Measurements from ENCODE around the gene ARSG. TPM values are rescaled to one million over a fixed set of nuclear protein-coding genes. Genes with fewer than 3 reads are reported as not detected.

Gene ARSG
- total and polyA plus RNA-seq, 2 of the 13 experiments (the other 11 are each of a cell fraction or from before 2014, with no cell fraction given), result 3.7 to 15.2 TPM

DNA sequence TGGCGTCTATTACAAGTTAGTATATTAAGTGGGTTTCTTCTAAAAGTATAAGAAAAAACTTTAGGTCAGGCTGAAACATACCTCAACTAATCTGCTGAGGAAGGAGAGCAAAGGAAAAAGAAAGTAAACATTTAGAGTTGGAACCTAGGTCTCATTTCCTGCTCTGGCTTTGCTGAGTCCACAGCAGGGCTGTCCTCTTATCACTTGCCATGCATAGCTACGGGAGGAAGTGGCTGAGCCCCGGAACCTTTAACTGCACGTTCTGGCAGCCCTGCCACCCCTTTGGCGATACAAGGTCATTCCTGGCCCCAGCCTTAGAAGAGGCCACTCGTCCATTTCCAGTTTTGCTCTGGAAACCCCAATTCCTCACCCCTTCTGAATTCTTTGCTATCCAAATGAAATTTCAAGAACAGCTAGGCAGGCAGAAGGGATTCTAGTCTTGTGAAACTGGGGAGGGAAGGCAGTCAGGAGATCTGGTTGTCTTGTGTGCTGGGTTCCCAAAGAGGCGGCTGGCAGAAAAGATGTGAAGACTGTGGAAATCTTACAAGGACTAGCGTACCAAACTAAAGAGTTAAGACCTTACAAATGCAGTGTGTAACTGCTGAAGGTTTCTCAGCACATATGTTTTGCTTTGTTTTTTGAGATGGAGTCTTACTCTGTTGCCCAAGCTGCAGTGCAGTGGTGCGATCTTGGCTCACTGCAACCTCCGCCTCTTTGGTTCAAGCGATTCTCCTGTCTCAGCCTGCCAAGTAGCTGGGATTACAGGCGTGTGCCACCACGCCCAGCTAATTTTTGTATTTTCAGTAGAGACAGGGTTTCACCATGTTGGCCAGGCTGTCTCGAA is 146.9 kb downstream of the ARSG start (continued):
- TF ChIP-seq HDAC2 (CRISPR knock-in tag; IDR thresholded peaks at IDR 0.05) (peak; percentile 90), ZKSCAN1 (IDR thresholded peaks at IDR 0.05; ENCODE audit: low read length) (no peak), ZFP41 (CRISPR knock-in tag; IDR thresholded peaks at IDR 0.05; ENCODE audit: borderline replicate concordance) (no peak), ZNF335 (CRISPR knock-in tag; IDR thresholded peaks at IDR 0.05) (no peak), IRF2 (CRISPR knock-in tag; IDR thresholded peaks at IDR 0.05) (peak; percentile 82), ZNF253 (CRISPR knock-in tag; IDR thresholded peaks at IDR 0.05; ENCODE audit: borderline replicate concordance) (no peak), FOXA3 (CRISPR knock-in tag; IDR thresholded peaks at IDR 0.05) (peak; percentile 63; the same call in 1 of the 2 replicates), SRSF9 (IDR thresholded peaks at IDR 0.05; ENCODE audit: borderline replicate concordance, insufficient read depth, low read depth, low read length, poor library complexity, severe bottlenecking) (no peak), NR2F1 (CRISPR knock-in tag; IDR thresholded peaks at IDR 0.05) (no peak), NR3C1 (CRISPR knock-in tag; IDR thresholded peaks at IDR 0.05) (no peak), ZNF598 (CRISPR knock-in tag; IDR thresholded peaks at IDR 0.05; ENCODE audit: borderline replicate concordance) (no peak), NONO (IDR thresholded peaks at IDR 0.05) (no peak), NONO (CRISPR knock-in tag; conservative IDR thresholded peaks at IDR 0.05) (no peak), ZNF3 (CRISPR knock-in tag; IDR thresholded peaks at IDR 0.05) (no peak), ZNF547 (CRISPR knock-in tag; IDR thresholded peaks at IDR 0.05) (no peak), ZNF350 (CRISPR knock-in tag; IDR thresholded peaks at IDR 0.05; ENCODE audit: borderline replicate concordance, low read depth) (peak; percentile 34; the same call in 1 of the 2 replicates), ZNF614 (CRISPR knock-in tag; IDR thresholded peaks at IDR 0.05; ENCODE audit: borderline replicate concordance) (no peak; the same call in 1 of the 2 replicates), RORA (CRISPR knock-in tag; IDR thresholded peaks at IDR 0.05) (no peak), HCFC1 (IDR thresholded peaks at IDR 0.05; ENCODE audit: low read depth, low read length) (no peak; the same call in 1 of the 2 replicates), ZC3H4 (CRISPR knock-in tag; IDR thresholded peaks at IDR 0.05; ENCODE audit: borderline replicate concordance) (no peak), EEA1 (CRISPR knock-in tag; IDR thresholded peaks at IDR 0.05; ENCODE audit: borderline replicate concordance) (no peak)
- TF ChIP-seq, protein P1, sequence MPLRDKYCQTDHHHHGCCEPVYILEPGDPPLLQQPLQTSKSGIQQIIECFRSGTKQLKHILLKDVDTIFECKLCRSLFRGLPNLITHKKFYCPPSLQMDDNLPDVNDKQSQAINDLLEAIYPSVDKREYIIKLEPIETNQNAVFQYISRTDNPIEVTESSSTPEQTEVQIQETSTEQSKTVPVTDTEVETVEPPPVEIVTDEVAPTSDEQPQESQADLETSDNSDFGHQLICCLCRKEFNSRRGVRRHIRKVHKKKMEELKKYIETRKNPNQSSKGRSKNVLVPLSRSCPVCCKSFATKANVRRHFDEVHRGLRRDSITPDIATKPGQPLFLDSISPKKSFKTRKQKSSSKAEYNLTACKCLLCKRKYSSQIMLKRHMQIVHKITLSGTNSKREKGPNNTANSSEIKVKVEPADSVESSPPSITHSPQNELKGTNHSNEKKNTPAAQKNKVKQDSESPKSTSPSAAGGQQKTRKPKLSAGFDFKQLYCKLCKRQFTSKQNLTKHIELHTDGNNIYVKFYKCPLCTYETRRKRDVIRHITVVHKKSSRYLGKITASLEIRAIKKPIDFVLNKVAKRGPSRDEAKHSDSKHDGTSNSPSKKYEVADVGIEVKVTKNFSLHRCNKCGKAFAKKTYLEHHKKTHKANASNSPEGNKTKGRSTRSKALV (CRISPR knock-in tag; IDR thresholded peaks at IDR 0.05), result 0 out of 2 replicates have a peak, but pooled peaks have one; percentile 38
- TF ChIP-seq, protein P2, sequence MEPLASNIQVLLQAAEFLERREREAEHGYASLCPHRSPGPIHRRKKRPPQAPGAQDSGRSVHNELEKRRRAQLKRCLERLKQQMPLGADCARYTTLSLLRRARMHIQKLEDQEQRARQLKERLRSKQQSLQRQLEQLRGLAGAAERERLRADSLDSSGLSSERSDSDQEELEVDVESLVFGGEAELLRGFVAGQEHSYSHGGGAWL (CRISPR knock-in tag; IDR thresholded peaks at IDR 0.05), result no peak
- TF ChIP-seq, protein P3, sequence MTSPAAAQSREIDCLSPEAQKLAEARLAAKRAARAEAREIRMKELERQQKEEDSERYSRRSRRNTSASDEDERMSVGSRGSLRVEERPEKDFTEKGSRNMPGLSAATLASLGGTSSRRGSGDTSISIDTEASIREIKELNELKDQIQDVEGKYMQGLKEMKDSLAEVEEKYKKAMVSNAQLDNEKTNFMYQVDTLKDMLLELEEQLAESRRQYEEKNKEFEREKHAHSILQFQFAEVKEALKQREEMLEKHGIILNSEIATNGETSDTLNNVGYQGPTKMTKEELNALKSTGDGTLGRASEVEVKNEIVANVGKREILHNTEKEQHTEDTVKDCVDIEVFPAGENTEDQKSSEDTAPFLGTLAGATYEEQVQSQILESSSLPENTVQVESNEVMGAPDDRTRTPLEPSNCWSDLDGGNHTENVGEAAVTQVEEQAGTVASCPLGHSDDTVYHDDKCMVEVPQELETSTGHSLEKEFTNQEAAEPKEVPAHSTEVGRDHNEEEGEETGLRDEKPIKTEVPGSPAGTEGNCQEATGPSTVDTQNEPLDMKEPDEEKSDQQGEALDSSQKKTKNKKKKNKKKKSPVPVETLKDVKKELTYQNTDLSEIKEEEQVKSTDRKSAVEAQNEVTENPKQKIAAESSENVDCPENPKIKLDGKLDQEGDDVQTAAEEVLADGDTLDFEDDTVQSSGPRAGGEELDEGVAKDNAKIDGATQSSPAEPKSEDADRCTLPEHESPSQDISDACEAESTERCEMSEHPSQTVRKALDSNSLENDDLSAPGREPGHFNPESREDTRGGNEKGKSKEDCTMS (CRISPR knock-in tag; conservative IDR thresholded peaks at IDR 0.05), result no peak
- TF ChIP-seq, protein P4, sequence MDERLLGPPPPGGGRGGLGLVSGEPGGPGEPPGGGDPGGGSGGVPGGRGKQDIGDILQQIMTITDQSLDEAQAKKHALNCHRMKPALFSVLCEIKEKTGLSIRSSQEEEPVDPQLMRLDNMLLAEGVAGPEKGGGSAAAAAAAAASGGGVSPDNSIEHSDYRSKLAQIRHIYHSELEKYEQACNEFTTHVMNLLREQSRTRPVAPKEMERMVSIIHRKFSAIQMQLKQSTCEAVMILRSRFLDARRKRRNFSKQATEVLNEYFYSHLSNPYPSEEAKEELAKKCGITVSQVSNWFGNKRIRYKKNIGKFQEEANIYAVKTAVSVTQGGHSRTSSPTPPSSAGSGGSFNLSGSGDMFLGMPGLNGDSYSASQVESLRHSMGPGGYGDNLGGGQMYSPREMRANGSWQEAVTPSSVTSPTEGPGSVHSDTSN (CRISPR knock-in tag; IDR thresholded peaks at IDR 0.05), result no peak
